NCI-H748 (cell line): ENCODE data around the gene MIB1.

Source experiments
- DNase-seq: peaks from one replicate; lab custom pipeline; 2025; ENCODE audit not compliant: unreplicated experiment; lab: John Stamatoyannopoulos, UW

Gene MIB1

GRCh38 chr18:21815101-21815500 lies 74.5 kb downstream of the MIB1 start:
- DNase-seq, result no peak

GRCh38 chr18:21820033-21820810 lies 79.6 kb downstream of the MIB1 start:
- DNase-seq, result peak; percentile 17

- no peak for DNase-seq
Measured at GRCh38 chr18:21820811-21821143, 80.2 kb downstream of the MIB1 start.

- DNase-seq, result no peak
Measured at GRCh38 chr18:21823848-21824247, 83.3 kb downstream of the MIB1 start.

- no peak for DNase-seq
Measured at GRCh38 chr18:21826196-21826595, 85.6 kb downstream of the MIB1 start.

- no peak for DNase-seq
Measured at GRCh38 chr18:21826641-21827302, 86.2 kb downstream of the MIB1 start.

GRCh38 chr18:21830532-21830931 lies 89.9 kb downstream of the MIB1 start:
- no peak for DNase-seq

GRCh38 chr18:21831413-21831831 lies 90.8 kb downstream of the MIB1 start:
- no peak for DNase-seq

GRCh38 chr18:21833604-21834298 lies 93.2 kb downstream of the MIB1 start:
- DNase-seq, result no peak

GRCh38 chr18:21834299-21834660 lies 93.7 kb downstream of the MIB1 start:
- no peak for DNase-seq

GRCh38 chr18:21841570-21841969 lies 101.0 kb downstream of the MIB1 start:
- no peak for DNase-seq

- no peak for DNase-seq
Measured at GRCh38 chr18:21843341-21843740, 102.7 kb downstream of the MIB1 start.

GRCh38 chr18:21851327-21851961 lies 110.9 kb downstream of the MIB1 start:
- DNase-seq, result peak; percentile 24

- DNase-seq, result no peak
Measured at GRCh38 chr18:21853016-21853415, 112.4 kb downstream of the MIB1 start.

GRCh38 chr18:21853775-21854552 lies 113.4 kb downstream of the MIB1 start:
- DNase-seq, result no peak

- no peak for DNase-seq
Measured at GRCh38 chr18:21855432-21855831, 114.8 kb downstream of the MIB1 start.

- DNase-seq, result no peak
Measured at GRCh38 chr18:21857871-21858270, 117.3 kb downstream of the MIB1 start.

GRCh38 chr18:21858544-21858943 lies 118.0 kb downstream of the MIB1 start:
- DNase-seq, result no peak

GRCh38 chr18:21864386-21864785 lies 123.8 kb downstream of the MIB1 start:
- DNase-seq, result no peak

GRCh38 chr18:21865043-21865442 lies 124.5 kb downstream of the MIB1 start:
- no peak for DNase-seq

- DNase-seq, result no peak
Measured at GRCh38 chr18:21868770-21869169, 128.2 kb downstream of the MIB1 start.
